Activated CD4-positive, CD25-positive, alpha-beta regulatory T cell treated with anti-CD3 and anti-CD28 coated beads, Interleukin-2, amount 50 U/mL, for 24 hours (primary cell): ENCODE measurements around the gene TMEM175.
A peak's percentile ranks its signal among the peaks of the same experiment; 100 is the strongest.
"Not testable (repeated sequence)": the region's sequence is repeated elsewhere in the genome, so short reads cannot be mapped to it uniquely, and the experiment has no call there.

Experiments used
- ATAC-seq, 2 donors: fragments of 150-1000 bp; cut with Tn5 transposase; one replicate each; pipeline ENCODE4 v1.10.0; 2021; ENCODE audit warnings: mild to moderate bottlenecking in 1 of 2, moderate library complexity in 1 of 2

TMEM175 gene

GRCh38 chr4:918591-918990 lies 13.7 kb upstream of the TMEM175 start:
- ATAC-seq: not testable (repeated sequence)

GRCh38 chr4:919004-919680 lies 13.1 kb upstream of the TMEM175 start:
- ATAC-seq: not testable (repeated sequence)

- peak; percentile 47 to 67 for ATAC-seq
These were observed 10.4 kb upstream of the TMEM175 start for GRCh38 chr4:921830-922331.

GRCh38 chr4:924107-925096 lies 7.9 kb upstream of the TMEM175 start:
- ATAC-seq: peak; percentile 59 to 62

GRCh38 chr4:925171-925570 lies 7.1 kb upstream of the TMEM175 start:
- no peak for ATAC-seq

- no peak for ATAC-seq
These were observed 6.3 kb upstream of the TMEM175 start for GRCh38 chr4:925771-926500.

DNA sequence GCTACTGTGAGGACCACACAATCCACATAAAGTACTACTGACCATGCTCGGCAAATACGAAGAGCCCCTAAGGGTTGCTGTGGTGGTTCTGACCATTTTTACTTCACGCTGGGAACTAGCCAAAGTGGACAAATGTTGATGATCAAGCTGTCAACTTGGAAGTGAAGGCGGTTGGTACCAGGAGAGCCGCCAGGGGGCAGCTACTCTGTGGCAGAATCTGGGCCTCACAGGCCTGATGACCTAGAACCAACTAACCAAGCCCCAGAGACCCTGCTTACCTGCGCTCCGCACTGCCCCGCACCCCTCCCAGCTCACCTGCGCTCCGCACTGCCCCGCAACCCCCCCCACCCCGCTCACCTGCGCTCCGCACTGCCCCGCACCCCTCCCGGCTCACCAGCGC lies 5.7 kb upstream of the TMEM175 start:
- ATAC-seq: no peak

- not testable (repeated sequence) for ATAC-seq
These were observed 4.7 kb upstream of the TMEM175 start for GRCh38 chr4:927566-927965.

- no peak for ATAC-seq
These were observed 3.0 kb upstream of the TMEM175 start for GRCh38 chr4:929096-929765.

- no peak for ATAC-seq
These were observed 2.2 kb upstream of the TMEM175 start for GRCh38 chr4:930028-930551.

DNA sequence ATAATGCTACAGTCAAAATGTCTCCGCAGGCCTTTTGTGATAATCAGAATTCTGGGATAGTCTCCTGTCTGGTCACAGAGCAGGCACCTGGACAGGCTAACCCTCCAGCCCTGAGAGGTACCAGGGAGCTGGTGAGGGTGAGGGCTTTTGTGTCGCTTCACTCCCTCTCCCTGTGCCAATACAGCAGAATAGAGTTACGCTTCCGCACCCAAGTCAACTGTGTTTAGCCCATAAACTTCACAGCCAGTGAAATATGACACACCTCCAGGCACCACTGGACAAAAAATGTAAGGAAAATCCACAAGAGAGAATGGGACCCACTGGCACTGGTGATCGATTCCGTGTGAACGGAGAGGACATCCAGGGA lies 1.4 kb upstream of the TMEM175 start:
- ATAC-seq: no peak

GRCh38 chr4:931194-931959 lies 883 bp upstream of the TMEM175 start:
- no peak for ATAC-seq

GRCh38 chr4:932713-933070 lies 432 bp downstream of the TMEM175 start:
- ATAC-seq: peak; percentile 3 to 11

- not testable (repeated sequence) for ATAC-seq
These were observed 7.2 kb downstream of the TMEM175 start for GRCh38 chr4:939508-939907.

- no peak for ATAC-seq
These were observed 13.2 kb downstream of the TMEM175 start for GRCh38 chr4:945274-946102.

GRCh38 chr4:946103-946450 lies 13.8 kb downstream of the TMEM175 start:
- ATAC-seq: no peak

GRCh38 chr4:946517-947471 lies 14.5 kb downstream of the TMEM175 start:
- ATAC-seq: no peak

DNA sequence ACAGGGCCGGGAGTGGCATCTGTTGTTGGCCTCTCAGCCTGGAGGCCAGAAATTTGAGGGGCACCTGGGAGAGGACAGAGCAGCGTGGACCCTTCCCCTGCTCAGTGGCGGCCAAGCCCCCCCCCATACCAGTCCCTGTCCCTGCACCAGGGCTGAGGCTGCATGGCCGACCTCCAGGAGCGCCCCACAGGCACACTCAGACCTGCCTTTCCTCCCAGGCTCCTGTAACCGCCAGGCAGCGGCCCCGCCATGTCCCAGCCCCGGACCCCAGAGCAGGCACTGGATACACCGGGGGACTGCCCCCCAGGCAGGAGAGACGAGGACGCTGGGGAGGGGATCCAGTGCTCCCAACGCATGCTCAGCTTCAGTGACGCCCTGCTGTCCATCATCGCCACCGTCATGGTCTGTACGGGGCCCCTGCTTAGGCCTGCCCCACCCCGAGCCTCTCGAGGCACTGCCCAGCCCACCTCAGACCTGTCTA lies 15.3 kb downstream of the TMEM175 start:
- ATAC-seq: no peak
